Tibial nerve (tissue), 3 donors: ENCODE results near the gene GPR25.

ENCODE experiments used
- EP300 ChIP-seq, 2 donors: sonication (generic); formaldehyde crosslinking; IDR thresholded peaks; one replicate each; pipeline ENCODE4 v1.6.1; 2017; ENCODE audit warnings: antibody characterized with exemption in 2 of 2, mild to moderate bottlenecking in 1 of 2
- POLR2A ChIP-seq, 2 donors: fragments of 450-650 bp; IDR thresholded peaks; one replicate each; pipeline ENCODE4 v1.6.1; 2017; ENCODE audit warnings: antibody characterized with exemption in 2 of 2, mild to moderate bottlenecking in 2 of 2, moderate library complexity in 2 of 2

GRCh38 chr1:200908191-200908868 lies 35.5 kb downstream of the GPR25 start:
- no peak for TF ChIP-seq EP300 (IDR thresholded peaks at IDR 0.05)
- TF ChIP-seq POLR2A (IDR thresholded peaks at IDR 0.05): no peak
